Measurements from ENCODE around the gene ELF1. TPM values are rescaled to one million over a fixed set of nuclear protein-coding genes. Genes with fewer than 3 reads are reported as not detected.
"Not testable (repeated sequence)": the region's sequence is repeated elsewhere in the genome, so short reads cannot be mapped to it uniquely, and the experiment has no call there.

Gene ELF1
- total RNA-seq, 2 donors from 2014 or later, result 108 to 123 TPM

GRCh38 chr13:40908546-40908945 lies 110.6 kb downstream of the ELF1 start:
- no peak for DNase-seq (ENCODE audit: low spot score)

GRCh38 chr13:40901032-40901431 lies 118.1 kb downstream of the ELF1 start:
- 98% methylated on average over 13 of the region's 31 CpGs for WGBS
- DNase-seq (ENCODE audit: low spot score); H3K4me1 ChIP-seq (replicated peaks); H3K27me3 ChIP-seq (replicated peaks; ENCODE audit: insufficient read depth); H3K27ac ChIP-seq; intact Hi-C loops (cut with DNase I); H3K36me3 ChIP-seq; H3K4me3 ChIP-seq; H3K9me3 ChIP-seq: not testable (repeated sequence)

More at GRCh38 chr13:40908546-40908945, 110.6 kb downstream of the ELF1 start:
- Histone ChIP-seq H3K4me3 (no peak overlapping the region), H3K4me1 (replicated peaks) (no peaks in the 10 kb centered on the region), H3K27ac (no peak overlapping the region), H3K27me3 (replicated peaks; ENCODE audit: insufficient read depth) (no peaks in the 10 kb centered on the region), H3K36me3 (no peaks in the 10 kb centered on the region), H3K9me3 (no peaks in the 10 kb centered on the region)
- 94% methylated on average over 1 of the region's 1 CpG for WGBS
- intact Hi-C loops (cut with DNase I), result no loop called here
- TF ChIP-seq, protein P1, sequence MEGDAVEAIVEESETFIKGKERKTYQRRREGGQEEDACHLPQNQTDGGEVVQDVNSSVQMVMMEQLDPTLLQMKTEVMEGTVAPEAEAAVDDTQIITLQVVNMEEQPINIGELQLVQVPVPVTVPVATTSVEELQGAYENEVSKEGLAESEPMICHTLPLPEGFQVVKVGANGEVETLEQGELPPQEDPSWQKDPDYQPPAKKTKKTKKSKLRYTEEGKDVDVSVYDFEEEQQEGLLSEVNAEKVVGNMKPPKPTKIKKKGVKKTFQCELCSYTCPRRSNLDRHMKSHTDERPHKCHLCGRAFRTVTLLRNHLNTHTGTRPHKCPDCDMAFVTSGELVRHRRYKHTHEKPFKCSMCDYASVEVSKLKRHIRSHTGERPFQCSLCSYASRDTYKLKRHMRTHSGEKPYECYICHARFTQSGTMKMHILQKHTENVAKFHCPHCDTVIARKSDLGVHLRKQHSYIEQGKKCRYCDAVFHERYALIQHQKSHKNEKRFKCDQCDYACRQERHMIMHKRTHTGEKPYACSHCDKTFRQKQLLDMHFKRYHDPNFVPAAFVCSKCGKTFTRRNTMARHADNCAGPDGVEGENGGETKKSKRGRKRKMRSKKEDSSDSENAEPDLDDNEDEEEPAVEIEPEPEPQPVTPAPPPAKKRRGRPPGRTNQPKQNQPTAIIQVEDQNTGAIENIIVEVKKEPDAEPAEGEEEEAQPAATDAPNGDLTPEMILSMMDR (IDR thresholded peaks at IDR 0.05), result no peak
- TF ChIP-seq POLR2AphosphoS5 (IDR thresholded peaks at IDR 0.05), result no peak
- TF ChIP-seq POLR2A (IDR thresholded peaks at IDR 0.05), result no peak

- H3K4me3 ChIP-seq; intact Hi-C loops (cut with DNase I): not testable (repeated sequence)
Observed at GRCh38 chr13:40900568-40900967, 118.5 kb downstream of the ELF1 start.

DNA sequence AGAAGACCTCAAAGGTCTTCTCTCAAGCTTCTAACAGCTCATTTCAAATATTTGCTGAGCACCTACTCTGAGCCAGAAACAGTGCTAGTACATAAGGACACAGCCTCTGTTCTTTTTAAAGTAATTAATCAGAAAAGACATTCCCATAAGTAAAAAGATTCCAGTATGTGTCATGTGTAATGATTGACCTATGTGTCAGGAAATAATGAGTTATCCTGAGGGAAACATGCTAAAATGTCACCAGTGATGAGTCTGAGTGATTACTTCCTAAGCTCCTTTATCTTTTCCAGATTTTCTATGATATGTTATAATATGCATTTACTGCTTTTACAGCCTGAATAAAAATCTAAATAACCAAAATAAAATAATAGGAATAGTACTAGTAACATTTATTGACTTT lies 122.1 kb downstream of the ELF1 start:
- H3K27ac ChIP-seq, result no peak overlapping the region
- H3K36me3 ChIP-seq, result no peaks in the 10 kb centered on the region
- no peak for DNase-seq (ENCODE audit: low spot score)
- no peak overlapping the region for H3K4me3 ChIP-seq
- H3K9me3 ChIP-seq, result no peaks in the 10 kb centered on the region
- no peaks in the 10 kb centered on the region for H3K27me3 ChIP-seq (replicated peaks; ENCODE audit: insufficient read depth)
- TF ChIP-seq POLR2AphosphoS5 (IDR thresholded peaks at IDR 0.05) (no peak), POLR2A (IDR thresholded peaks at IDR 0.05) (no peak)
- TF ChIP-seq, protein P1 (IDR thresholded peaks at IDR 0.05), result no peak
- no peaks in the 10 kb centered on the region for H3K4me1 ChIP-seq (replicated peaks)
- intact Hi-C loops (cut with DNase I), result no loop called here

More at GRCh38 chr13:40900568-40900967, 118.5 kb downstream of the ELF1 start:
- not testable (repeated sequence) for H3K27me3 ChIP-seq (replicated peaks; ENCODE audit: insufficient read depth); H3K4me1 ChIP-seq (replicated peaks); DNase-seq (ENCODE audit: low spot score); H3K9me3 ChIP-seq; H3K36me3 ChIP-seq; H3K27ac ChIP-seq
- WGBS, result 100% methylated on average over 1 of the region's 28 CpGs

- intact Hi-C loops (cut with DNase I), result no loop called here
- Histone ChIP-seq H3K4me3 (no peak overlapping the region), H3K4me1 (replicated peaks) (no peaks in the 10 kb centered on the region), H3K9me3 (no peaks in the 10 kb centered on the region), H3K27ac (peak overlapping the region in 1 of 2 donors; percentile 46), H3K36me3 (no peaks in the 10 kb centered on the region), H3K27me3 (replicated peaks; ENCODE audit: insufficient read depth) (no peaks in the 10 kb centered on the region)
- peak; percentile 48 for TF ChIP-seq POLR2AphosphoS5 (IDR thresholded peaks at IDR 0.05)
- TF ChIP-seq, protein P1 (IDR thresholded peaks at IDR 0.05), result peak in 1 of 4 experiments; percentile 4
- TF ChIP-seq POLR2A (IDR thresholded peaks at IDR 0.05), result no peak
- peak; percentile 8 for DNase-seq (ENCODE audit: low spot score)
- WGBS, result 56% methylated on average over 5 of the region's 5 CpGs
Observed at GRCh38 chr13:40895227-40896184, 123.6 kb downstream of the ELF1 start.

GRCh38 chr13:40893573-40893972 lies 125.5 kb downstream of the ELF1 start:
- DNase-seq (ENCODE audit: low spot score); intact Hi-C loops (cut with DNase I): not testable (repeated sequence)

More at GRCh38 chr13:40893573-40893972, 125.5 kb downstream of the ELF1 start:
- H3K9me3 ChIP-seq; H3K4me1 ChIP-seq (replicated peaks); H3K27ac ChIP-seq; H3K27me3 ChIP-seq (replicated peaks; ENCODE audit: insufficient read depth); H3K36me3 ChIP-seq; H3K4me3 ChIP-seq: not testable (repeated sequence)
- 88% methylated on average over 3 of the region's 3 CpGs for WGBS
